Measurements from ENCODE around the gene CACNA1C. TPM values are rescaled to one million over a fixed set of nuclear protein-coding genes. Genes with fewer than 3 reads are reported as not detected.

The CACNA1C gene
- total RNA-seq, 1 experiment from 2014 or later = 1.1 TPM

- Histone ChIP-seq H3K27ac (ENCODE audit: insufficient read length, low read depth, low read length) (no peak overlapping the region), H3K4me2 (ENCODE audit: insufficient read depth, insufficient read length, low read length) (no peak overlapping the region), H3K79me1 (ENCODE audit: insufficient read depth, low read depth, low read length, poor library complexity, severe bottlenecking) (no peaks in the 10 kb centered on the region), H3K9me3 (ENCODE audit: control insufficient read depth, low read depth, low read length) (no peaks in the 10 kb centered on the region), H3K18ac (ENCODE audit: insufficient read length, low read depth, low read length) (no peak overlapping the region), H3K56ac (ENCODE audit: insufficient read length, low read depth, low read length) (no peak overlapping the region), H2BK20ac (ENCODE audit: low read depth, low read length, poor library complexity, severe bottlenecking) (no peak overlapping the region), H3T11ph (ENCODE audit: low read length) (no peak overlapping the region), H2BK5ac (ENCODE audit: insufficient read length, low read length) (no peak overlapping the region), H3K27me3 (ENCODE audit: insufficient read depth, low read length) (no peaks in the 10 kb centered on the region), H3K9ac (ENCODE audit: extremely low read depth, insufficient read length, low read length) (no peak overlapping the region), H3K14ac (ENCODE audit: insufficient read depth, low read length) (no peak overlapping the region), H3K4ac (ENCODE audit: low read depth, low read length) (no peak overlapping the region), H4K91ac (ENCODE audit: insufficient read length, low read depth, low read length) (no peak overlapping the region), H2BK12ac (ENCODE audit: insufficient read length, low read depth, low read length) (no peak overlapping the region), H3K79me2 (ENCODE audit: insufficient read depth, low read length) (no peaks in the 10 kb centered on the region), H3K23me2 (ENCODE audit: insufficient read length, low read depth, low read length, poor library complexity, severe bottlenecking) (no peaks in the 10 kb centered on the region), H2BK15ac (ENCODE audit: low read depth, low read length) (no peak overlapping the region), H3K4me1 (ENCODE audit: insufficient read depth, low read length) (no peaks in the 10 kb centered on the region; the same call in 1 of the 2 replicates), H2BK120ac (ENCODE audit: low read depth, low read length, poor library complexity, severe bottlenecking) (no peak overlapping the region), H2AFZ (ENCODE audit: low read length) (no peak overlapping the region), H3K23ac (ENCODE audit: insufficient read length, low read depth, low read length) (no peak overlapping the region), H4K5ac (ENCODE audit: insufficient read length, low read depth, low read length) (no peak overlapping the region), H2AK5ac (ENCODE audit: insufficient read length, low read length) (no peak overlapping the region), H4K20me1 (ENCODE audit: control insufficient read depth, insufficient read depth, insufficient read length) (no peaks in the 10 kb centered on the region), H4K8ac (replicated peaks; ENCODE audit: insufficient read length, low read depth, low read length) (no peak overlapping the region)
- no peaks in the 10 kb centered on the region; a peak in 1 of 7 replicates for H3K36me3 Mint-ChIP-seq (ENCODE audit: insufficient read depth in 1 of 3, low read depth in 3 of 3)
- H3K4me3 Mint-ChIP-seq = no peak overlapping the region
- H3K4me1 Mint-ChIP-seq = peaks cover 17 to 21% of the 10 kb centered on the region in 2 experiments
- no peaks in the 10 kb centered on the region; a peak in 1 of 5 replicates for H3K9me3 Mint-ChIP-seq
- no peak for TF ChIP-seq CTCF (conservative IDR thresholded peaks at IDR 0.05)
- DNase-seq = no peak
- H3K27me3 Mint-ChIP-seq (ENCODE audit: low read depth) = peaks cover 13% of the 10 kb centered on the region
- H3K27ac Mint-ChIP-seq = no peak overlapping the region
- no CpG with 5 or more reads among the region's 6 CpGs for WGBS (ENCODE audit: extremely low coverage, insufficient read length, low lambda C conversion rate)
Measured at GRCh38 chr12:2061402-2061801, 8.6 kb downstream of the CACNA1C start.

All from H9 (cell line).